CD4-positive, alpha-beta T cell (primary cell): ENCODE measurements around the gene TMEM170A. TPM values are rescaled to one million over a fixed set of nuclear protein-coding genes. Genes with fewer than 3 reads are reported as not detected.
A peak's percentile ranks its signal among the peaks of the same experiment; 100 is the strongest.
"Not testable (repeated sequence)": the region's sequence is repeated elsewhere in the genome, so short reads cannot be mapped to it uniquely, and the experiment has no call there.

ENCODE experiments used
- ATAC-seq: fragments of 200-7000 bp; cut with Tn5 transposase; one replicate; pipeline ENCODE4 v1.10.0; 2022; ENCODE audit warnings: mild to moderate bottlenecking; ENCODE audit not compliant: poor library complexity
- CTCF ChIA-PET: fragments of 350-600 bp; sonication (Branson Sonifier 250); formaldehyde crosslinking; loops from one replicate; lab custom pipeline; 2021; ENCODE audit warnings: antibody characterized with exemption, inconsistent platforms; lab: Charles Lee
- POLR2A ChIA-PET: fragments of 350-600 bp; sonication (Branson Sonifier 250); formaldehyde crosslinking; loops from one replicate; lab custom pipeline; 2021; ENCODE audit warnings: antibody characterized with exemption, inconsistent platforms; lab: Charles Lee
- DNase-seq, 14 experiments: peaks; one replicate each; pipeline ENCODE4 v3.0.0-alpha.2; 2013 to 2020; ENCODE audit warnings: mixed read lengths in 2 of 14
- H3K27ac ChIP-seq, 2 donors: one replicate each; pipeline versions ENCODE4 v1.5.1 to v1.7.0; 2013; ENCODE audit warnings: low read length in 2 of 2, low read depth in 1 of 2, mild to moderate bottlenecking in 1 of 2
- H3K27me3 ChIP-seq, 2 experiments: 1 replicate in 1 of 2; 2 replicates in 1 of 2; pipeline versions ENCODE4 v1.6.1 to v1.7.0; 2013; ENCODE audit warnings: low read length in 2 of 2, control low read depth in 1 of 2, mild to moderate bottlenecking in 1 of 2, moderate library complexity in 1 of 2; ENCODE audit not compliant: insufficient read depth in 2 of 2, control insufficient read depth in 1 of 2
- H3K36me3 ChIP-seq: one replicate; pipeline ENCODE4 v1.6.1; 2013; ENCODE audit warnings: low read length, control low read depth; ENCODE audit not compliant: insufficient read depth
- H3K4me1 ChIP-seq: one replicate; pipeline ENCODE4 v1.6.1; 2013; ENCODE audit warnings: low read length, control low read depth; ENCODE audit not compliant: insufficient read depth
- H3K4me3 ChIP-seq: one replicate; pipeline ENCODE4 v1.5.1; 2013; ENCODE audit warnings: mild to moderate bottlenecking, low read length, moderate library complexity
- H3K9me3 ChIP-seq, 2 experiments: 1 replicate in 1 of 2; 2 replicates in 1 of 2; pipeline versions ENCODE4 v1.6.1 to v1.7.0; 2013; ENCODE audit warnings: low read length in 2 of 2, mild to moderate bottlenecking in 2 of 2, control low read depth in 1 of 2, moderate library complexity in 1 of 2; ENCODE audit not compliant: control insufficient read depth in 1 of 2, insufficient read depth in 1 of 2
- H3K27ac Mint-ChIP-seq: one replicate; pipeline ENCODE4 v1.8.0; 2020; ENCODE audit warnings: mixed read lengths
- H3K27me3 Mint-ChIP-seq: one replicate; pipeline ENCODE4 v1.8.0; 2021; ENCODE audit warnings: mixed read lengths
- H3K36me3 Mint-ChIP-seq: one replicate; pipeline ENCODE4 v1.8.0; 2021; ENCODE audit warnings: low read depth, mixed read lengths
- H3K4me1 Mint-ChIP-seq: one replicate; pipeline ENCODE4 v1.8.0; 2021; ENCODE audit warnings: low read depth, mixed read lengths
- H3K4me3 Mint-ChIP-seq: one replicate; pipeline ENCODE4 v1.8.0; 2020; ENCODE audit warnings: mild to moderate bottlenecking, mixed read lengths
- H3K9me3 Mint-ChIP-seq: one replicate; pipeline ENCODE4 v1.8.0; 2020; ENCODE audit warnings: mixed read lengths
- intact Hi-C, 2 experiments: fragments of 100-400 bp; cut with DNase I in 1 of 2; cut with micrococcal nuclease in 1 of 2; formaldehyde crosslinking; loops; one replicate each; pipeline versions ENCODE4 v1.15.1 to v1.9.0; 2023 to 2025; cut with DNase I, micrococcal nuclease
- total RNA-seq, 174 experiments: library from RNA in 2 of 174; stranded (reverse) in 2 of 174; gene quantifications; one replicate each; pipeline ENCODE4 v1.2.3 and lab custom pipeline; 2021 to 2026
- TF ChIP-seq, protein P1 (sequence below): fragments of 200-600 bp; IDR thresholded peaks from one replicate; pipeline ENCODE4 v1.8.0; 2022; ENCODE audit warnings: antibody characterized with exemption, mild to moderate bottlenecking

Gene TMEM170A
- total RNA-seq, 2 experiments from 2014 or later = 34.3 to 37.8 TPM

DNA sequence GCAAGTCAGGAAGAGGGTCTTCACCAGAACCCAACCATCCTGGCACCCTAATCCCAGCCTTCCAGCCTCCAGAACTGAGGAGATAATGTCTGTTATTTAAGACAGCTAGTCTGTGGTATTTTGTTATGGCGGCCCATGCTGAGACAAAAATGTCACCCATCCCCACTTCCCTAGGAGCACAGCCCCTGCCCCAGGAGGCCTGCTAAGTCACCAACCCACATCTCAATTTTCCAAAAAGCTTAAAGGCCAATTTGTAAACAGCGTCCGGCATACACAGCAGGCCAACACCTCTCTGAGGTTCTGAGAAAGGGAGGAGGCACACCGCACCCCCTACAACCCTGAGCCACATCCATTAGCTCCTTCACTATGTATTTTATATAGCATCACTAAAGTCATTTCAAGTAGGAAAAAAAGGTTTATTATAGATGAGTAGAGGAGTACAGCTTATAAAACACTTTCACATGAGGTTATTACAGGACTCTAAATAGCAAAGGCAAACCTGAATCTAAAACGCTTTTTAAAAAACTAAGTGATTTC lies 6.9 kb downstream of the TMEM170A start:
- H3K27me3 Mint-ChIP-seq = no peaks in the 10 kb centered on the region
- ChIA-PET POLR2A (interaction anchor here (2.3 kb wide), 1 partner anchor 24 kb away, joined by 9 read pairs; the partner anchor contains the start of gene CFDP1), CTCF (interaction anchor here (2.4 kb wide), 1 partner anchor 59 kb away, joined by 7 read pairs; no protein-coding TSS in a partner anchor)
- peak overlapping the region; percentile 58 for H3K27ac Mint-ChIP-seq
- no peak overlapping the region for H3K27ac ChIP-seq
- no peaks in the 10 kb centered on the region for H3K9me3 Mint-ChIP-seq
- H3K36me3 Mint-ChIP-seq = peaks cover 15% of the 10 kb centered on the region
- H3K27me3 ChIP-seq = no peaks in the 10 kb centered on the region
- TF ChIP-seq, protein P1, sequence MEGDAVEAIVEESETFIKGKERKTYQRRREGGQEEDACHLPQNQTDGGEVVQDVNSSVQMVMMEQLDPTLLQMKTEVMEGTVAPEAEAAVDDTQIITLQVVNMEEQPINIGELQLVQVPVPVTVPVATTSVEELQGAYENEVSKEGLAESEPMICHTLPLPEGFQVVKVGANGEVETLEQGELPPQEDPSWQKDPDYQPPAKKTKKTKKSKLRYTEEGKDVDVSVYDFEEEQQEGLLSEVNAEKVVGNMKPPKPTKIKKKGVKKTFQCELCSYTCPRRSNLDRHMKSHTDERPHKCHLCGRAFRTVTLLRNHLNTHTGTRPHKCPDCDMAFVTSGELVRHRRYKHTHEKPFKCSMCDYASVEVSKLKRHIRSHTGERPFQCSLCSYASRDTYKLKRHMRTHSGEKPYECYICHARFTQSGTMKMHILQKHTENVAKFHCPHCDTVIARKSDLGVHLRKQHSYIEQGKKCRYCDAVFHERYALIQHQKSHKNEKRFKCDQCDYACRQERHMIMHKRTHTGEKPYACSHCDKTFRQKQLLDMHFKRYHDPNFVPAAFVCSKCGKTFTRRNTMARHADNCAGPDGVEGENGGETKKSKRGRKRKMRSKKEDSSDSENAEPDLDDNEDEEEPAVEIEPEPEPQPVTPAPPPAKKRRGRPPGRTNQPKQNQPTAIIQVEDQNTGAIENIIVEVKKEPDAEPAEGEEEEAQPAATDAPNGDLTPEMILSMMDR = no peak
- no peaks in the 10 kb centered on the region for H3K9me3 ChIP-seq
- H3K4me1 Mint-ChIP-seq = peaks cover 81% of the 10 kb centered on the region
- peaks cover 43% of the 10 kb centered on the region for H3K4me1 ChIP-seq
- intact Hi-C loops = no loop called here
- no peak overlapping the region for H3K4me3 Mint-ChIP-seq
- no peak for ATAC-seq
- no peak for DNase-seq
- H3K4me3 ChIP-seq = no peak overlapping the region
- H3K36me3 ChIP-seq = peaks cover 10% of the 10 kb centered on the region

DNA sequence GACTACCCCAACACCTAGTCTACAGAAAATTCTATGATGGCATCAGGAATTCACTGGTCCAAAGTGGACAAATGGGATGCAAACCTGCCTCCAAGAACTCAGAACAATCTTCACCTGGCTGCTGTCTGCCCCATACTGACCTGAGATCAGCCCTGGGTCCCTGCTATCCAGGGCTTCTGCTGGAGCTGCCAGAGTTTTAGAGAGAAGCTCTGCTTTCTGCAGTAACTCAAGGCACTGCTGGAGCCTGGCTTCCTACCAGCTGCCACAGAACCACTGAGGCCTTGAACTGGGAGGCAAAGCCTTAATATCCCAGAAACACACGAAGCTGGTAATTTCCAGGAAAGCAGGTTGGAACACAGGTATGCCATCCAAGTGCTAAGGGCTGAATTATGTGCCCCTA lies 7.5 kb downstream of the TMEM170A start:
- intact Hi-C loops = no loop called here
- ChIA-PET CTCF (interaction anchor here (2.4 kb wide), 1 partner anchor 60 kb away, joined by 7 read pairs; no protein-coding TSS in a partner anchor), POLR2A (interaction anchor here (2.3 kb wide), 1 partner anchor 23 kb away, joined by 9 read pairs; the partner anchor contains the start of gene CFDP1)
- Mint-ChIP-seq H3K27ac (peak overlapping the region; percentile 12), H3K9me3 (no peaks in the 10 kb centered on the region), H3K4me1 (peaks cover 76% of the 10 kb centered on the region), H3K4me3 (no peak overlapping the region), H3K36me3 (peaks cover 17% of the 10 kb centered on the region), H3K27me3 (no peaks in the 10 kb centered on the region)
- Histone ChIP-seq H3K27me3 (no peaks in the 10 kb centered on the region), H3K9me3 (no peaks in the 10 kb centered on the region), H3K36me3 (peaks cover 10% of the 10 kb centered on the region), H3K4me1 (peaks cover 38% of the 10 kb centered on the region), H3K27ac (no peak overlapping the region), H3K4me3 (no peak overlapping the region)
- TF ChIP-seq, protein P1 = no peak
- no peak for DNase-seq
- ATAC-seq = no peak

DNA sequence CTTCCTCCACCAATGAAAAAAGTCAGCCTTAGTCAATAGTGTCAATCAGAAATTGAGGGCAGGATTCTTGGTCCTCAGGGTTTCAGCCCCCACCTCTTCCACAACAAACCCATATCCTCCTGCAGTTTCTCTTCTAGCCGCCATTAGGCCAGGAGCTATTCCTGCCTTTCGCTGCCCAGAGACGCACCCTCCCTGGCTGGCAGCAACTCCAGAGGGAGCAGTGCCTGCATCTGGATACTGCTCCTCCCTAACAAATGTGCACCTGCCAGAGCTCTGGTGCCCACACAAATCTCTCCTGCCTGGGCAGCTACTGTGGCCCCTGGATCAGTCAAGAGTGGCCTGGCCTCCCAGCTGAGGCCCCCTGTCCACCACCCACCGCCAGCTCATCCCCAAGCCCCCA lies 8.0 kb downstream of the TMEM170A start:
- peak overlapping the region; percentile 12 for H3K27ac Mint-ChIP-seq
- not testable (repeated sequence) for ATAC-seq

More for the DNA sequence above, 8.0 kb downstream of the TMEM170A start:
- H3K9me3 Mint-ChIP-seq, H3K9me3 ChIP-seq, H3K27me3 ChIP-seq, H3K4me3 Mint-ChIP-seq, DNase-seq, H3K4me3 ChIP-seq, H3K27me3 Mint-ChIP-seq, H3K27ac ChIP-seq, intact Hi-C loops, POLR2A ChIA-PET: not testable (repeated sequence)
- Mint-ChIP-seq H3K36me3 (peaks cover 17% of the 10 kb centered on the region), H3K4me1 (peaks cover 71% of the 10 kb centered on the region)
- Histone ChIP-seq H3K4me1 (peaks cover 35% of the 10 kb centered on the region), H3K36me3 (peaks cover 11% of the 10 kb centered on the region)
- CTCF ChIA-PET = interaction anchor here (1.0 to 2.4 kb wide), 2 partner anchors 8 to 61 kb away, joined by 3 to 7 read pairs; partner anchors contain the start of gene TMEM170A
